Measurements from ENCODE around the gene GIPC2.
"Not testable (repeated sequence)": the region's sequence is repeated elsewhere in the genome, so short reads cannot be mapped to it uniquely, and the experiment has no call there.

GIPC2 gene

GRCh38 chr1:78101051-78101450, 55.3 kb downstream of the GIPC2 start:
- no peak for DNase-seq

- no peak for DNase-seq
Observed at GRCh38 chr1:78101514-78101913, 55.7 kb downstream of the GIPC2 start.

- DNase-seq = no peak
Observed at GRCh38 chr1:78102082-78102481, 56.3 kb downstream of the GIPC2 start.

- no peak for DNase-seq
Observed at GRCh38 chr1:78102916-78103315, 57.1 kb downstream of the GIPC2 start.

GRCh38 chr1:78104322-78104721, 58.6 kb downstream of the GIPC2 start:
- DNase-seq = no peak

- DNase-seq = not testable (repeated sequence)
Observed at GRCh38 chr1:78109659-78110058, 63.9 kb downstream of the GIPC2 start.

GRCh38 chr1:78113156-78113916, 67.6 kb downstream of the GIPC2 start:
- DNase-seq = no peak

- no peak for DNase-seq
Observed at GRCh38 chr1:78114034-78114956, 68.5 kb downstream of the GIPC2 start.

- not testable (repeated sequence) for DNase-seq
Observed at GRCh38 chr1:78120485-78120884, 74.7 kb downstream of the GIPC2 start.

GRCh38 chr1:78121710-78122109, 75.9 kb downstream of the GIPC2 start:
- DNase-seq = no peak

GRCh38 chr1:78122389-78122788, 76.6 kb downstream of the GIPC2 start:
- DNase-seq = no peak

- DNase-seq = no peak
Observed at GRCh38 chr1:78126506-78126905, 80.7 kb downstream of the GIPC2 start.

GRCh38 chr1:78132174-78132947, 86.6 kb downstream of the GIPC2 start:
- DNase-seq = no peak

- DNase-seq = no peak
Observed at GRCh38 chr1:78132948-78133322, 87.2 kb downstream of the GIPC2 start.

- DNase-seq = no peak
Observed at GRCh38 chr1:78136680-78137079, 90.9 kb downstream of the GIPC2 start.

GRCh38 chr1:78141531-78142231, 95.9 kb downstream of the GIPC2 start:
- DNase-seq = no peak

GRCh38 chr1:78142736-78143135, 97.0 kb downstream of the GIPC2 start:
- DNase-seq = no peak

GRCh38 chr1:78143152-78143551, 97.4 kb downstream of the GIPC2 start:
- no peak for DNase-seq

- DNase-seq = no peak
Observed at GRCh38 chr1:78143673-78144072, 97.9 kb downstream of the GIPC2 start.

- DNase-seq = no peak
Observed at GRCh38 chr1:78145105-78145580, 99.4 kb downstream of the GIPC2 start.

- DNase-seq = no peak
Observed at GRCh38 chr1:78146205-78146771, 100.5 kb downstream of the GIPC2 start.

- no peak for DNase-seq
Observed at GRCh38 chr1:78147031-78147430, 101.3 kb downstream of the GIPC2 start.

All from activated CD4-positive, CD25-positive, alpha-beta regulatory T cell treated with anti-CD3 and anti-CD28 coated beads, Interleukin-2, amount 50 U/mL, for 72 hours (primary cell).